ENCODE data around the gene C8G.

C8G gene

GRCh38 chr9:136953771-136954269 lies 8.8 kb downstream of the C8G start:
- DNase-seq (ENCODE audit: low read depth) = no peak

GRCh38 chr9:136954270-136955083 lies 9.4 kb downstream of the C8G start:
- DNase-seq (ENCODE audit: low read depth) = no peak

- no peak for DNase-seq (ENCODE audit: low read depth)
Observed at GRCh38 chr9:136955202-136955942, 10.3 kb downstream of the C8G start.

- no peak for DNase-seq (ENCODE audit: low read depth)
Observed at GRCh38 chr9:136955943-136956335, 10.9 kb downstream of the C8G start.

- DNase-seq (ENCODE audit: low read depth) = no peak
Observed at GRCh38 chr9:136956604-136957003, 11.6 kb downstream of the C8G start.

- no peak for DNase-seq (ENCODE audit: low read depth)
Observed at GRCh38 chr9:136957461-136957860, 12.4 kb downstream of the C8G start.

GRCh38 chr9:136957901-136958300 lies 12.9 kb downstream of the C8G start:
- no peak for DNase-seq (ENCODE audit: low read depth)

GRCh38 chr9:136958473-136958872 lies 13.4 kb downstream of the C8G start:
- DNase-seq (ENCODE audit: low read depth) = no peak

GRCh38 chr9:136958898-136959850 lies 14.1 kb downstream of the C8G start:
- DNase-seq (ENCODE audit: low read depth) = no peak

GRCh38 chr9:136960212-136960937 lies 15.3 kb downstream of the C8G start:
- DNase-seq (ENCODE audit: low read depth) = no peak

GRCh38 chr9:136960938-136961275 lies 15.9 kb downstream of the C8G start:
- DNase-seq (ENCODE audit: low read depth) = no peak

GRCh38 chr9:136961279-136962065 lies 16.4 kb downstream of the C8G start:
- DNase-seq (ENCODE audit: low read depth) = no peak

- DNase-seq (ENCODE audit: low read depth) = no peak
Observed at GRCh38 chr9:136962163-136962562, 17.1 kb downstream of the C8G start.

GRCh38 chr9:136962701-136963248 lies 17.7 kb downstream of the C8G start:
- DNase-seq (ENCODE audit: low read depth) = no peak

- no peak for DNase-seq (ENCODE audit: low read depth)
Observed at GRCh38 chr9:136963341-136963740, 18.3 kb downstream of the C8G start.

GRCh38 chr9:136963751-136964150 lies 18.7 kb downstream of the C8G start:
- no peak for DNase-seq (ENCODE audit: low read depth)

GRCh38 chr9:136964171-136964689 lies 19.2 kb downstream of the C8G start:
- DNase-seq (ENCODE audit: low read depth) = no peak

GRCh38 chr9:136964833-136965422 lies 19.9 kb downstream of the C8G start:
- DNase-seq (ENCODE audit: low read depth) = no peak

GRCh38 chr9:136965771-136966484 lies 20.9 kb downstream of the C8G start:
- no peak for DNase-seq (ENCODE audit: low read depth)
